ENCODE data around the gene LGALS13. TPM values are rescaled to one million over a fixed set of nuclear protein-coding genes. Genes with fewer than 3 reads are reported as not detected.

The LGALS13 gene
- total RNA-seq, 4 donors from 2014 or later: not detected

GRCh38 chr19:39588066-39588465, 14.3 kb upstream of the LGALS13 start:
- H3K4me1 ChIP-seq: no peaks in the 10 kb centered on the region
- H3K4me3 ChIP-seq: no peak overlapping the region
- TF ChIP-seq POLR2A (IDR thresholded peaks at IDR 0.05): no peak
- no peak for TF ChIP-seq EP300 (IDR thresholded peaks at IDR 0.05; ENCODE audit: low read depth)
- no peak for TF ChIP-seq CTCF (IDR thresholded peaks at IDR 0.05)
- TF ChIP-seq POLR2AphosphoS5 (IDR thresholded peaks at IDR 0.05): no peak
- no peak overlapping the region for H3K27ac ChIP-seq
- in situ Hi-C loops (cut with MboI; ENCODE audit: low pct_ligation_motif_present in 1 of 4, low pct_unique_long_range_greater_than_20kb in 1 of 4, low sequenced_read_pairs in 3 of 4) (no loop called here), intact Hi-C loops (cut with DNase I; ENCODE audit: low total_unique reads) (no loop called here)
- no peak for DNase-seq
- peaks cover 18% of the 10 kb centered on the region for H3K27me3 ChIP-seq
- 46 to 100% methylated on average over 1 to 2 of the region's 2 CpGs for WGBS, 2 donors (ENCODE audit: low coverage in 1 of 2)
- H3K36me3 ChIP-seq: no peaks in the 10 kb centered on the region
- H3K9me3 ChIP-seq: no peaks in the 10 kb centered on the region

GRCh38 chr19:39590265-39590664, 12.1 kb upstream of the LGALS13 start:
- intact Hi-C loops (cut with DNase I; ENCODE audit: low total_unique reads) (no loop called here), in situ Hi-C loops (cut with MboI; ENCODE audit: low pct_ligation_motif_present in 1 of 4, low pct_unique_long_range_greater_than_20kb in 1 of 4, low sequenced_read_pairs in 3 of 4) (no loop called here)
- Histone ChIP-seq H3K9me3 (no peaks in the 10 kb centered on the region), H3K4me1 (no peaks in the 10 kb centered on the region), H3K27ac (no peak overlapping the region), H3K27me3 (peaks cover 18% of the 10 kb centered on the region), H3K4me3 (no peak overlapping the region), H3K36me3 (no peaks in the 10 kb centered on the region)
- 33 to 61% methylated on average over 2 of the region's 2 CpGs for WGBS, 2 donors (ENCODE audit: low coverage in 1 of 2)
- no peak for TF ChIP-seq POLR2AphosphoS5 (IDR thresholded peaks at IDR 0.05)
- no peak for DNase-seq

- 86% methylated on average over 7 of the region's 7 CpGs; no CpG with 5 or more reads in 1 of the 2 donors for WGBS, 2 donors (ENCODE audit: low coverage in 1 of 2)
- DNase-seq: no peak
- peaks cover 16% of the 10 kb centered on the region for H3K27me3 ChIP-seq
- in situ Hi-C loops (cut with MboI; ENCODE audit: low pct_ligation_motif_present in 1 of 4, low pct_unique_long_range_greater_than_20kb in 1 of 4, low sequenced_read_pairs in 3 of 4) (no loop called here), intact Hi-C loops (cut with DNase I; ENCODE audit: low total_unique reads) (no loop called here)
- H3K27ac ChIP-seq: no peak overlapping the region
- H3K36me3 ChIP-seq: no peaks in the 10 kb centered on the region
- no peaks in the 10 kb centered on the region for H3K4me1 ChIP-seq
- H3K9me3 ChIP-seq: no peaks in the 10 kb centered on the region
- no peak overlapping the region for H3K4me3 ChIP-seq
- no peak for TF ChIP-seq POLR2A (IDR thresholded peaks at IDR 0.05)
- TF ChIP-seq CTCF (IDR thresholded peaks at IDR 0.05): no peak
- TF ChIP-seq EP300 (IDR thresholded peaks at IDR 0.05; ENCODE audit: low read depth): no peak
- no peak for TF ChIP-seq POLR2AphosphoS5 (IDR thresholded peaks at IDR 0.05)
Observed at GRCh38 chr19:39592381-39592780, 9.9 kb upstream of the LGALS13 start.

GRCh38 chr19:39595950-39596349, 6.4 kb upstream of the LGALS13 start:
- H3K27ac ChIP-seq: no peak overlapping the region

More at GRCh38 chr19:39595950-39596349, 6.4 kb upstream of the LGALS13 start:
- Histone ChIP-seq H3K27me3 (no peaks in the 10 kb centered on the region), H3K9me3 (no peaks in the 10 kb centered on the region), H3K4me1 (no peaks in the 10 kb centered on the region), H3K36me3 (no peaks in the 10 kb centered on the region), H3K4me3 (no peak overlapping the region)
- intact Hi-C loops (cut with DNase I; ENCODE audit: low total_unique reads): no loop called here
- DNase-seq: no peak
- in situ Hi-C loops (cut with MboI; ENCODE audit: low pct_ligation_motif_present in 1 of 4, low pct_unique_long_range_greater_than_20kb in 1 of 4, low sequenced_read_pairs in 3 of 4): no loop called here
- TF ChIP-seq EP300 (IDR thresholded peaks at IDR 0.05; ENCODE audit: low read depth) (no peak), POLR2AphosphoS5 (IDR thresholded peaks at IDR 0.05) (no peak), POLR2A (IDR thresholded peaks at IDR 0.05) (no peak), CTCF (IDR thresholded peaks at IDR 0.05) (no peak)
- WGBS, 2 donors (ENCODE audit: low coverage in 1 of 2): 67 to 86% methylated on average over 3 to 6 of the region's 6 CpGs
